H9 (cell line): ENCODE results near the gene PDZD2. TPM values are rescaled to one million over a fixed set of nuclear protein-coding genes. Genes with fewer than 3 reads are reported as not detected.

Source experiments
- DNase-seq: peaks from one replicate; pipeline ENCODE4 v3.0.0-alpha.2; 2017
- H2AFZ ChIP-seq: one replicate; pipeline ENCODE4 v1.6.1; 2013; ENCODE audit warnings: mild to moderate bottlenecking, low read length, control low read depth, moderate library complexity
- H2AK5ac ChIP-seq: 2 replicates; pipeline ENCODE4 v1.6.1; 2013; ENCODE audit warnings: low read length, control low read depth, mixed read lengths; ENCODE audit not compliant: insufficient read length
- H2BK120ac ChIP-seq: one replicate; pipeline ENCODE4 v1.6.1; 2013; ENCODE audit warnings: low read depth, mild to moderate bottlenecking, low read length, control low read depth, inconsistent platforms; ENCODE audit not compliant: poor library complexity, severe bottlenecking
- H2BK12ac ChIP-seq: 2 replicates; pipeline ENCODE4 v1.6.1; 2013; ENCODE audit warnings: low read length, control low read depth, mixed read lengths, low read depth; ENCODE audit not compliant: insufficient read length
- H2BK15ac ChIP-seq: 2 replicates; pipeline ENCODE4 v1.6.1; 2013; ENCODE audit warnings: low read depth, low read length, control low read depth
- H2BK20ac ChIP-seq: one replicate; pipeline ENCODE4 v1.6.1; 2013; ENCODE audit warnings: low read depth, mild to moderate bottlenecking, low read length, control low read depth, inconsistent platforms; ENCODE audit not compliant: poor library complexity, severe bottlenecking
- H2BK5ac ChIP-seq: 2 replicates; pipeline ENCODE4 v1.6.1; 2013; ENCODE audit warnings: low read length, control low read depth, mixed read lengths; ENCODE audit not compliant: insufficient read length
- H3K14ac ChIP-seq: 2 replicates; pipeline ENCODE4 v1.6.1; 2013; ENCODE audit warnings: low read length, control low read depth; ENCODE audit not compliant: insufficient read depth
- H3K18ac ChIP-seq: 2 replicates; pipeline ENCODE4 v1.6.1; 2013; ENCODE audit warnings: low read depth, mild to moderate bottlenecking, mixed read lengths, low read length, control low read depth; ENCODE audit not compliant: insufficient read length
- H3K23ac ChIP-seq: 2 replicates; pipeline ENCODE4 v1.6.1; 2013; ENCODE audit warnings: low read length, control low read depth, mixed read lengths, low read depth; ENCODE audit not compliant: insufficient read length
- H3K23me2 ChIP-seq: 2 replicates; pipeline ENCODE4 v1.6.1; 2013; ENCODE audit warnings: low read depth, mild to moderate bottlenecking, mixed read lengths, low read length, control low read depth; ENCODE audit not compliant: insufficient read length, poor library complexity, severe bottlenecking
- H3K27ac ChIP-seq: 2 replicates; pipeline ENCODE4 v1.5.1; 2013; ENCODE audit warnings: low read length, control low read depth, mixed read lengths, low read depth; ENCODE audit not compliant: insufficient read length
- H3K27me3 ChIP-seq: 2 replicates; pipeline ENCODE4 v1.6.1; 2013; ENCODE audit warnings: low read length, control low read depth, inconsistent platforms; ENCODE audit not compliant: insufficient read depth
- H3K4ac ChIP-seq: 2 replicates; pipeline ENCODE4 v1.6.1; 2013; ENCODE audit warnings: low read depth, mild to moderate bottlenecking, control low read depth, inconsistent platforms, low read length, moderate library complexity
- H3K4me1 ChIP-seq: 2 replicates; pipeline ENCODE4 v1.6.1; 2013; ENCODE audit warnings: low read length, control low read depth, inconsistent platforms; ENCODE audit not compliant: insufficient read depth
- H3K4me2 ChIP-seq: 2 replicates; pipeline ENCODE4 v1.6.1; 2013; ENCODE audit warnings: low read length, control low read depth, mixed read lengths; ENCODE audit not compliant: insufficient read length, insufficient read depth
- H3K56ac ChIP-seq: 2 replicates; pipeline ENCODE4 v1.6.1; 2013; ENCODE audit warnings: low read depth, mild to moderate bottlenecking, mixed read lengths, low read length, control low read depth; ENCODE audit not compliant: insufficient read length
- H3K79me1 ChIP-seq: 2 replicates; pipeline ENCODE4 v1.6.1; 2013; ENCODE audit warnings: low read depth, mild to moderate bottlenecking, moderate library complexity, low read length, control low read depth, inconsistent platforms; ENCODE audit not compliant: insufficient read depth, poor library complexity, severe bottlenecking
- H3K79me2 ChIP-seq: 2 replicates; pipeline ENCODE4 v1.6.1; 2013; ENCODE audit warnings: low read length, control low read depth, inconsistent platforms; ENCODE audit not compliant: insufficient read depth
- H3K9ac ChIP-seq: 2 replicates; pipeline ENCODE4 v1.6.1; 2013; ENCODE audit warnings: low read length, control low read depth, mixed read lengths; ENCODE audit not compliant: insufficient read length; ENCODE audit errors: extremely low read depth
- H3K9me3 ChIP-seq: one replicate; pipeline ENCODE4 v1.6.1; 2013; ENCODE audit warnings: low read depth, low read length, inconsistent platforms; ENCODE audit not compliant: control insufficient read depth
- H3T11ph ChIP-seq: one replicate; pipeline ENCODE4 v1.6.1; 2013; ENCODE audit warnings: mild to moderate bottlenecking, low read length, control low read depth, inconsistent platforms
- H4K20me1 ChIP-seq: one replicate; pipeline ENCODE4 v1.6.1; 2013; ENCODE audit not compliant: control insufficient read depth, insufficient read length, insufficient read depth
- H4K5ac ChIP-seq: 2 replicates; pipeline ENCODE4 v1.6.1; 2013; ENCODE audit warnings: low read depth, mild to moderate bottlenecking, mixed read lengths, low read length, control low read depth; ENCODE audit not compliant: insufficient read length
- H4K8ac ChIP-seq: replicated peaks from 2 replicates; pipeline ENCODE4 v1.6.1; 2013; ENCODE audit warnings: low read length, control low read depth, mixed read lengths, low read depth; ENCODE audit not compliant: insufficient read length
- H4K91ac ChIP-seq: 2 replicates; pipeline ENCODE4 v1.6.1; 2013; ENCODE audit warnings: low read depth, mild to moderate bottlenecking, moderate library complexity, mixed read lengths, low read length, control low read depth; ENCODE audit not compliant: insufficient read length
- H3K27ac Mint-ChIP-seq, 3 experiments: 2 replicates in 2 of 3; 3 replicates in 1 of 3; pipeline ENCODE4 v1.8.0; 2020 to 2021; ENCODE audit warnings: mixed read lengths in 3 of 3, mild to moderate bottlenecking in 1 of 3, moderate library complexity in 1 of 3
- H3K27me3 Mint-ChIP-seq: 2 replicates; pipeline ENCODE4 v1.8.0; 2021; ENCODE audit warnings: low read depth, mild to moderate bottlenecking, moderate library complexity, mixed read lengths
- H3K36me3 Mint-ChIP-seq, 3 experiments: 2 replicates in 2 of 3; 3 replicates in 1 of 3; pipeline ENCODE4 v1.8.0; 2020 to 2021; ENCODE audit warnings: low read depth in 3 of 3, mixed read lengths in 3 of 3; ENCODE audit not compliant: insufficient read depth in 1 of 3
- H3K4me1 Mint-ChIP-seq, 2 experiments: 2 replicates each; pipeline ENCODE4 v1.8.0; 2020; ENCODE audit warnings: mixed read lengths in 2 of 2
- H3K4me3 Mint-ChIP-seq, 2 experiments: 2 replicates in 1 of 2; 3 replicates in 1 of 2; pipeline ENCODE4 v1.8.0; 2020 to 2021; ENCODE audit warnings: mild to moderate bottlenecking in 2 of 2, mixed read lengths in 2 of 2, moderate library complexity in 1 of 2
- H3K9me3 Mint-ChIP-seq, 2 experiments: 2 replicates in 1 of 2; 3 replicates in 1 of 2; pipeline ENCODE4 v1.8.0; 2020; ENCODE audit warnings: mild to moderate bottlenecking in 2 of 2, mixed read lengths in 2 of 2, moderate library complexity in 1 of 2
- CTCF ChIP-seq: fragments of 200-600 bp; sonication (generic); conservative IDR thresholded peaks from 3 replicates; pipeline ENCODE4 v1.8.0; 2021; ENCODE audit warnings: antibody characterized with exemption, mild to moderate bottlenecking
- WGBS: extraction: QIAGEN DNeasy Blood & Tissue Kit; methylation state at CpG from one replicate; pipeline ENCODE4 v1.1.7; 2013; ENCODE audit warnings: missing lambda C conversion rate, low lambda C conversion rate, mixed read lengths; ENCODE audit not compliant: insufficient read length; ENCODE audit errors: extremely low coverage; 5-methylcytosine and 5-hydroxymethylcytosine counted together
- total RNA-seq: library from RNA; stranded (reverse); gene quantifications from 2 replicates; pipeline ENCODE4 v1.2.1, GENCODE V29; 2021

PDZD2 gene
- total RNA-seq, 1 experiment from 2014 or later = 9.9 TPM

- TF ChIP-seq CTCF = no peak
- no peaks in the 10 kb centered on the region for H3K27me3 ChIP-seq
- no peak for DNase-seq
- no peak overlapping the region for H2BK15ac ChIP-seq
- H3K79me1 ChIP-seq = no peaks in the 10 kb centered on the region
- no peak overlapping the region for H3K56ac ChIP-seq
- H4K5ac ChIP-seq = no peak overlapping the region
- no peak overlapping the region for H3K9ac ChIP-seq
- H3K23ac ChIP-seq = no peak overlapping the region
- no peak overlapping the region for H3K27ac ChIP-seq
- no peak overlapping the region for H4K8ac ChIP-seq
- H3K9me3 ChIP-seq = no peaks in the 10 kb centered on the region
- Mint-ChIP-seq H3K27ac (no peak overlapping the region), H3K36me3 (no peaks in the 10 kb centered on the region), H3K9me3 (no peaks in the 10 kb centered on the region), H3K27me3 (no peaks in the 10 kb centered on the region; the same call in 1 of the 2 replicates), H3K4me3 (no peak overlapping the region), H3K4me1 (peaks cover 7 to 8% of the 10 kb centered on the region in 2 experiments; a peak in 3 of 4 replicates)
- no peak overlapping the region for H2AK5ac ChIP-seq
- no peak overlapping the region for H2AFZ ChIP-seq
- H2BK20ac ChIP-seq = no peak overlapping the region
- H3T11ph ChIP-seq = no peak overlapping the region
- no CpG with 5 or more reads among the region's 6 CpGs for WGBS
- no peak overlapping the region for H3K4ac ChIP-seq
- H3K4me2 ChIP-seq = no peak overlapping the region
- no peaks in the 10 kb centered on the region for H3K4me1 ChIP-seq
- H4K20me1 ChIP-seq = no peaks in the 10 kb centered on the region
- H3K79me2 ChIP-seq = no peaks in the 10 kb centered on the region
- H4K91ac ChIP-seq = no peak overlapping the region
- H2BK120ac ChIP-seq = no peak overlapping the region
- no peak overlapping the region for H2BK5ac ChIP-seq
- H2BK12ac ChIP-seq = no peak overlapping the region
- no peaks in the 10 kb centered on the region for H3K23me2 ChIP-seq
- no peak overlapping the region for H3K18ac ChIP-seq
- H3K14ac ChIP-seq = no peak overlapping the region
Observed at GRCh38 chr5:31648326-31648725, 9.4 kb downstream of the PDZD2 start.
